HG02840 (cell line): ENCODE data around the gene TIMP3.

Experiments used
- ATAC-seq: cut with Tn5 transposase; IDR thresholded peaks from one replicate; pipeline ENCODE4 v1.9.1; 2021; ENCODE audit warnings: mild to moderate bottlenecking, moderate library complexity, moderate number of reproducible peaks; ENCODE audit not compliant: unreplicated experiment, low FRiP score

TIMP3 gene

DNA sequence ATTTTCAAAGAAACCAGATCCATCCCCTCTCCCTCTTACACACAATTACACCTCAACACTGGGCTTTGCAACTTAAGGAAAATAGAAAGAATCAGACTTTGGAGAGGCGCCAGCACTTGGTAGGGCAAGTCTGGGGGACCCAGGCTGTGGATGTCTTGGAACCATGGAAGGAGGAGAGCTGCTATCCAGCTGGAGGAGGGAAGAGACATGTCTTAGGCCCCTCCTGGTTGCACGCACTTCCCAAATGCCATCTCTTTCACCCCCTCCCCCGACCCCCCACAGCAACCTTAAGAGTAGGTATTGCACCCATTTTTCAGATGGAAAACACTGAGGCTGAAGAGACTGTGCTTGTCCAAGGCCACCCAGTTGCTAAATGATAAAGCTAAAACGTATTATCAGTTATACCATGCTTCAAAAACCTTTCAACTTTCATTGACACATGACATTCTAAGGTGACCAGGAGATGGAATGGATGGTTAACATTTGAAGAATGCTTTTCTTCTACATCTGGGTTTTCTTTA is 3.9 kb downstream of the TIMP3 start:
- ATAC-seq: no peak

DNA sequence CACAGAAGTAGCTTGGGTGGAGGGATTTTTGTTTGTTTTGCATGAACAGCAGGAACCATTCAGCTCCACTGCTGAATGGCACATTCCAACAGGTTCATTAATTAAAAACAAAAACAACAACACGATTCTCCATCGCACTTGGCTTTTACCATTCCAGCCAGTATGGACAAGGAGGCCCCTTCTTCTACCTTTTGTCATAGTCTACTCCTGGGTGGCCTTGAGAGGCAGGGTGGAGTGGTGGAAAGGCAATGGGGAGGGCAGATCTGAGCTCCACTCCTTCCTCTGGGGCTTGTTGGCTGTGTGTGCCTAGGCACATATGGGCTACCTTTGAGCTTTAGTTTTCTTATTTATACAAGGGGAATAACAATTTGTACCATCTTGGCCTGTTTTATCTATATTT is 4.8 kb downstream of the TIMP3 start:
- no peak for ATAC-seq

DNA sequence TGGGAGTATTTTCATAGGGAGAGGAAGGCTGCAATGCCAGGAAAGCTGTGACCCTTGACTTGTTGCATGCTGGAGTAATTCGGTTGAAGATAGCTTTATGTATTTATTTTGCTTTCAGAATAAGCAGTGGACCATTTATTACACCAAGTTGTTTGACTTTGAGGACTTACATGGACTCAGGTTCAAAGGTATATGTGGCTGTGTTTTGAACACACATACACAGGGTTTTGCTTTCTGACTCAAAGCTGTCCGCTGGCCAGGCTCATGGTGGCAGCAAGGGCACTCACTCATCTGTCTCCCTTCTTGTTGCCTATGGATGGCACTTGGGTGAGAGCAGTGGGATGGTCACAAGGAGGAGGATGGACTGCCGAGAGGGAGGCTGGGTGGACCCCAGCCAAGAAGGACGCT is 6.5 kb downstream of the TIMP3 start:
- no peak for ATAC-seq

DNA sequence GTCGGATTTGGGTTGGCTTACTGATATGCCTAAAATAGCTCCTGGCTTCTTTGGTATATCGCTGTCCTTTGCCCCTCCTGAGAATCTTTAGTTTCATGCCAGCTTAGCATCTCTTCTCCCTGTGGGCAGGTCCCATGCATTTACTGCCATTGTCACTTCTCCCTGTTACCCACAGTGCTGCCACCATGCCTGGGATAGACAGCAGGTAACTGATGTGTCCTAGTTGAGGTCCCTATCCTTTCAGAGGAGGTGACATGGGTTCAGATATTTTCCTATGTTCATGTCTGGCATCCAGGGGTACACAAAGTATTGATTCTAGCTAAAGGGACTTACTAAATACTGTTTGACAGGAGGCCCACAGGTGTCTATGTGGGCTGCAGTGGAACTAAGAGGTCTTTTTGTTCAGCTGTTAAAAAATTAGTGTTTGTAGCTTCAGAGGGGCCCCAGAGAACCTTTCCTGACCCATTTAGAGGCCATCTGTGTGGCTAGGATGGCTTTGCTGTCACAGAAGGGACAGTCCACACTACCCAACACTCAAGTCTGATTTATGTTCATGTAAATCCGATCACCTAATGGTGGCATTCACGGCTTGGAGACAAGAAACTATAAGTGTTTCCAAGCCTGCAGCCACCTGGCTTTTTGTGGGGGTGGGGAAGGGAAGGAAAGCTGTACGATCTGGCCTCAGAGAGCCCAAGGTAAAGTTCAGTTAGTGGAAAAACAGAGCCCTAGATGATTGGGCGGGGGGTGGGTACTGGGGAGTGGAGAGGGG is 8.5 kb downstream of the TIMP3 start:
- no peak for ATAC-seq

DNA sequence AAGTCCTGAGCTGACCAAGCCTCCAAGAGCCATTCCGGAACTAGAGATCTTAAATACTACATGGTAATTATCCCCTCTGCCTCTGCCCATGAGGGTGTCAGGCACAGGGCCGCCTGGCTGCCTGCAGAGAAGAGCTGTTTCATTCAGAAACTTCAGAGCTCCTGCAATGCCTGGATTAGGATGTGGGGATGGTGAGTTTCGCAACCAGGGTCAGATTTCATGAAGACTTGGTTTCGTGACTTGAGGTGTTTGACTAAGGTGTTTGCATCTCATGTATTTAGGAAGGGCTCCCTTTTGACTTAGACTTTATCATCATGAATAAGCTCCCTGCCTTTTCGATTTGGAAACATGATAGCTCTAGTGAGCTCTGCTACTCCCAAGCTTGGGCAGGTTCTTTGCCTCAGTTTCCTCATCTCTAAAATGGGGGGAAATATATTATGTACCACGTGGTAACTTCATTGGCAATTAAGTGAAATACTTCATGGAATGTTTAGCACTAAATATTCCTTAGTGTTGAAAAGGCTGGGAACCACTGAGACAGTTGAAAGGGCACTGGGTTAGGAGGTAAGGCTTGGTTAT is 9.1 kb downstream of the TIMP3 start:
- no peak for ATAC-seq

DNA sequence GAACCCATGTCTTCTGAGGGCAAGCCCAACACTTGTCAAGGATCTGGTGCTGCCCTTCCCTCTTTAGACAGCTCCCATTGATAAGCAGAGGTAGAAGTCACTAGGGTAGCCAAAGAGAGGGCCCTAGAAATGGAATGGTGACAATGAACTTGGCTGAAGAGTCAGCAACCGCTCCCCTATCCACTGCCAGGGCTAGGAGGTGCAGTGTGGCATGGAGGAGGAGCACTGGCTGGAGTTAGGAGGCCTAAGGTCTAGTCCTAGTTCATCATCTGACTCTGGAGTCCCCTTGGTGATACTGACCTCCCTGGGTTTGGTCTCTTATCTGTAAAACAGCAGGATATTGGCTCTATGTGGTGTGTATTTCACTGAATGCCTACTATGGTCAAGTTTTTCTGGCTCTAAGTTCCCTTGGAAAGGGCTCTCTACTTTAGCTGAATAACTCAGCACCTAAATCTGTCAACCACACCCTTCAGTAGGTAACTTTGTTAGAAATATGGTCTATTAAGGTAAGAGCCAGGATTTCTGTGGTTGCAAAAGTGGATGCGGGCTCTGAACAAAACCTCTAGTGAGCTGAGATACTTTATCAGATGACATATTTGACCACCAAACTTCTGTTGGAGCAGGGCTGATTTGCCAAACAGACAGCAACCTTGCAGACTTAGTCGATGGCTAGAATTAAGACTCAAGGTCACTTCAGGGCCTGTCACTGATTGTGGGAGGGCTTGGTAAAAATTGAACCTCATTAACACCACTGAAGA is 10.5 kb downstream of the TIMP3 start:
- ATAC-seq: no peak

DNA sequence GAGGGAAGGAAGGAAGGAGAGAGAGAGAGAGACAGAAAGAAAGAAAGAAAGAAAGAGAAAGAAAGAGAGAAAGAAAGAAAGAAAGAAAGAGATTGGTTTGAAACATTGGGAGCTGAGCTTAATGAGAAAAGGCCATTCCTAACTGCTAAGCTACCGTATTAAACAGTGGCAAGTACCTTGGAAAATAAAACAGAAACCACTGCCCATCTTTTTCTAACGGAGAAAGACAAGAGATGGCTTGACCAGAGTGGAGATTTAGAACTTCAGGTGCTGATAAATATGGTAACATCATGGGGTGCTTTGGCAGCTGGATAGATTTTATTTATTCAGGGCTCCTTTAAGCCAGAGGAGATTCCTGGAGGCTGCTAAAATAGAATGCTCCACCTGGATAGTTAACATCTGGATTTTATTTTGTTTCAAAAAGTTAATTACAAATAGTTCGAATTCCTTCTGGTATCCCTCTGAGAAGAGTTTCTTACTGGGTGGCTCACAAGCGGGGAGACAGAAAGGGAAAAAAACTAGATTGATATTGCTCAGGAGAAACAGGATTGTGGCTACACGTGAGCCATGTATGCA is 12.9 kb downstream of the TIMP3 start:
- ATAC-seq: no peak

DNA sequence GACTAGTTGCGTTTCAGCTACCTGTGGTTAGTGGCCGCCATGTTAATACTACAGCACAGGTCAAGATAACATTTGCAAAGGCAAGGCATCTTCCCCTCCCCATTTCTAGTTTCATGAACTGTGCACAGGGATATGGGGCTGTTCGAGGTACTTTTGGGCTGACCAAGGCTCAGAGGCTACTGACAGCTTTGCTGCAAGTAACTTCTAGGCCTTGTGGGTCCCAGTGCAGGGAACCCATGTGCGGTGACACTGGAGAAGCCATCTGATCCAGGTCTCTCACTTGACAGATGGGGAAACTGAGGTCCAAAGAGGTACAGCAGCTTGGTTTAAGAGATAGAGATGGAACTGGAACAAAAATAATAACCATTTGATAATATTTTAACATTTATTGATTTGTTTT is 13.6 kb downstream of the TIMP3 start:
- no peak for ATAC-seq

DNA sequence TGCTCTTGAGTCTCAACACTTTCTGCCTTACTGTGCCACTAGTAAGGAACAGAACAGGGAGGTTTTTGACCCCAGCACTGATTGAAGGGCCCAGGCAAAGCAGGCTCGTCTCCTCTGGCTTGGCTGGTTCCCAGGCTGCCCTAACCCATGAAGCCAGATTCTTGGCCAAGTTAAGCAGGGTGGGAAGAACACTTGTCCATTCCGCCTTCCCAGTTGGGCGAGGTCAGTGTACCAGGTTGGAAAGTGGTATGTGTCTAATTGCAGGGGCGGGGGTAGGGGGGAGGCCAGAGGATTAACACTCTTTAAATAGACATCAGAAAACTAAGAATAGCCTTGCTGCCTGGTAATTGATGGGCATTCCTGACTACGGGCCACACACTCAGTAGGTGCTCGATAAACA is 14.4 kb downstream of the TIMP3 start:
- ATAC-seq: no peak

DNA sequence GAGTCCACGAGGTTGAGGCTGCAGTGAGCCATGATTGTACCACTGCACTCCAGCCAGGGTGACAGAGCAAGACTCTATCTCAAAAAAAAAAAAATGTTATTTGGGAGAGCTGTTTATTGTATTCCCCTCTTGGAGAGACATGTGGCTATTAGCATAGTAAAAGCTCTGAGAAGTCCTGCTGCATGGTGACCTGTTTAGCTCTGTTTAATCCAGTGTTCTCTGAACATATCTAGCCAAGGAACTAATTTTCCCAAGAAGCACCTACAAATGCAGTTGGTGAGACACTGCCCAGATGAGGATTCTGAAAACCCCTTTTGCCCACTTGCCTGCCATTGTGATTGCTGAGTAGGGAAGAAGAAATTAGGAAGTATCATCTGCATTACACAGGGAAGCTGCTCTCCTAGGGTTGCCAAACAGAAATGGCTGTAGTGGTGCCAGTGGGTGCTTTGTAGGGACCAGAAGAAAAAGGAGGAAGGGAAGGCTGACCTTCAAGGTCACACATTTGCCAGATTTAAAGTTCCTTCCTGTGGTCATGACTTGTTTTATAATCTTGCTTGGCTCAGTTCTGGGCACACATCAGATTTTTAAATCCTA is 15.7 kb downstream of the TIMP3 start:
- ATAC-seq: no peak

DNA sequence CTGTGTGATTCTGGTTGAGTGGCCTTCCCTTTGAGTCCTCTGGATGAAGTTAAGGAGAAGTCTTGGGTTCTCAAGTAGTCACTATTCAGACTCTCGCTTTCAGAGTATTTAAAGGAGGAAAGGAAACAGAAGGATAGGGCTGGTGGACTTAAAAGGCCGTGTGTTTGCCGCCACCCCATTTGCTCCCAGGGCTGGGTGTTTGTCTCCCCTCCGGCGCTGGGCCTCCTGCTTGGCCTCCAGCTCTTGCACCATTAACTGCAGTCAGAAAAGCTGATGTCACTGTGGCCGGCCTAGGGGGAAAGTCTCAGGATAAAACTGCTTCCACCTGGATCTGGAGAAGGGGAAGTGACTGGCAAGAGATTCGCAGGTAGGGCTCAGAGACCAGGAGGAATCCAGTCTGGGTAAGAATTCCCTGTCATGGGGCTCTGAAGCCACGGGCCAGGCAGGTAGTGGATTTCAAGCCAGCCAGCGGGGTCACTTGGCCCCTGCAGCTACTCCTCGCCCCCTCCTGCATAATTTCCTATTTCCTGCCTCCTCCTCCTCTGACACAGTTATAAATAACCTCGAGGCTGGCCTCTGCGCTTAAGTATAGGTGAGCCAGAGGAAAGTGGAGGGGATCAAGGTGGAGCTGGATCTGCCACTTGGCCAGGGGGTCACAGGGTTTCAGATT is 17.1 kb downstream of the TIMP3 start:
- no peak for ATAC-seq

DNA sequence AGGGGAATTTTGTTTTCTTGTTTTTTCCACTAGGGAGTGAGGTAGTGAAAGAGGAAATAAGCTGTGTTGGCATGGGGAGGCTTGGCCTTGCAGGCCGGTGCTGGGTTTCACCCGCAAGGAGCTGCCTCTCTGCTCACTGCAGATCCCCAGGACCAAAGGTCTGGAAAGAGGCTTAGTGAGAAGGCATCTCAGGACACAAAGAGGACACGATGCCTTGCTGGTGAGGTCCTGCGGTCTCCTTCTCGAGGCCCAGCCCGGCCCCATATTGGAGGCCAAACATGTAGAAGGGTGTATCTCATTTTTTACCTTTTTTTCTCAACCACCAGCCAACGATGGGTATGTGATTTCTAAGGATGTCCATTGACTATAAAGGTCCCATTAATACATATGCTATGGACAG is 17.6 kb downstream of the TIMP3 start:
- no peak for ATAC-seq

DNA sequence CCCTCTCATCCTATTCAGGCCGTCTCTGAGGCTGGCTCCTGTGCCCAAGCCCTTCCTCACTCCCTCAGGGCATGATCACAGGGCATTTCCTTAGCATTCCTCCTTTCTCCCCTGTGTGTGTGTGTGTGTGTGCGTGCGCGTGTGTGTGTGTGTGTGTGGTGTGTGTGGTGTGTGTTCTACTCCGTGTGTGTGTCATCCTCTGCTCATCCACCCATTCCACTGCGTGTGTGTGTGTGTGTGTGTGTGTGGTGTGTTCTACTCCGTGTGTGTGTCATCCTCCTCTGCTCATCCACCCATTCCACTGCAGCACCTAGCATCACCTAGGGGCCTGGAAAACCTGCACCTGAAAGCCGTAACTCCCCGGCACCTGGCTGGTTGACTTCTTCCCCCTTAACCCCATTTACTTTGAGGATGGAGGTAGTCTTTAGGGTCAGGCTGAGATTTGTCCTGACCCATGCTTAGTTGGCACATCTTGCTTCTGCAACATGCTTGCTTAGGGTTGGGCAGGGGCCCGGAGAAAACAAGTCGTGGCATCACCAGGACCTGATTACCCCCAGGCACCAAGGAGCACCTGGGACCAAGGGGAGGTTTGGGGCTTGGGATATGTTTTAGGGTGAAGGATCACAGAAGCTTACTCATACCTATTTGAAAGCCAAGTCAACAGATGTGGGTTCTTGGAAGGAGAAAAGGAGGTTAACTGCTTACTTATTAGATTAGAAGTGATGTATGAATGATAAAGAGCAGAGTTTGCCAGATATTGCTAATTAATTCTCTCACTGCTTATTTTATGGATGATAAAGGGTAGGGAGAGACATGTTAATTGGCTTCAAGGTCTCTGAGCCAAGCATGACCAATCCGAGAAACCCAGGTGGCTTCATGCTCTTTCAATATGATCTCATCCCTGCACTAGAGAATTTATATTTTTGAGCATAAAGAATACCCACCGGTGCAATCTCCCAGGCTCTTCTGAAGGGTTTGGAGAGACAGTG is 18.9 kb downstream of the TIMP3 start:
- ATAC-seq: no peak

DNA sequence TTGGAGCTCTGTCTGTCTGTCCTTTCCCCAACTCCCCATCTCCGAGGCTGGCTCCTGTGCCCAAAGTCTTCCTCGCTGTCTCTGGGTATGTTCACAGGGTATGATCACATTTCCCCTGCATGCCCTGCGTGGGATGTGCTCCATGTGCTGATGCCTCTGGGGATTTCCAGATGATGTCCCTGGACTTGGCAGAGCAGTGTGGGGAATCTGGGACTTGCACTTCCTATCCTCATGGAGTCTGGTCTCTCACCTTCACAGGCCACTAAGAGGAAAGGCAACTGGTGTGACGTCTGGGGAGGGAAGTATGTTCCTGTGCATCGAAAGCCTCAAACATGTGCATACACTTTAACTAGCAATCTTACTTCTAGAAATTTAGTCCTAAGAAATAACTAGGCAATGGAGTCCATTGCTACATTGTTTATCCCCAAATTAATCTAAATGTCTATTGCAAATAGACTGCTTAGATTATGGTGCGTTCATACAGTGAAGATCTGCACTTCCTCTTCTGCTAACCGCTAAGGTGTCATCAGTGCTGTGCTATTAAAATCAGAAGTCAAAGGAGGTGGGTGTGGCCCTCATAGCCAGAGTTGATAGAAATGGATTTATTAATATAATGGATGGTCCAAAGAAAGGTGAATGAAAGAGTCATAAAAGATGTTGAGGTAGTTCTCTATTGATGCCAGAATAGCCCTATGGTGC is 20.8 kb downstream of the TIMP3 start:
- no peak for ATAC-seq

DNA sequence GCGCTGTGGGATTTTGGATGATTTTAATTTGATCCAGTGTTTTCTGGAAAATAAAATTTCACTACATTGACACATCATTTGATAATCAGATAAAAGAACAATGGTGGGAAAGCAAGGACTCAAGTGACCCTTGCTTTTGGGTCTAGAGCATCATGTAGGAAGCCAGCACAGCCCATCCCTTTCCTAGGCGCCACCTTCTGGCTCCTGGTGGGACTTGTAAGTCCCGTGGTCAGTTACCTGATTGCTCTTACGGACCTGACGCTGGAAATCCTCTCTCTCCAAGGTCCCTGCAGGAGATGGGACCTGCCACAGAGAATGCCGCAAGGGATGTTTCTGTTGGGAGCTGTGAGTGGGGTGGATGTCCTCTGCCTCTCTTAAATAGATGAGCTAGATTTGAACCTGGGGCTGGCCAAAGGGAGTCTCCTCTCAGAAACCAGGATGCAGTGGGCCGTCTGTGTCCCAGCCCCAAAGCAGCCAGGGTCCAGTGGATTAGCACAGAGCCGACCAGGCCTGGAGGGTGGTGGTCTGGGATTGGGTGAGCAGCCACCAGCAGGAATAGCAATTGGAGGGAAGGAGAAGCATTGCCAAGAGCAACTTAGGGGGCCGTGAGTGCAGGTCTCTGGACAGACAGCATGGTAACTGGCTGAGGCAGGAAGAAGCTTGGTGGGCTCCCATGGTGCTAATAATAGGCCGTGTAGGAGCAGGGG is 21.7 kb downstream of the TIMP3 start:
- no peak for ATAC-seq

DNA sequence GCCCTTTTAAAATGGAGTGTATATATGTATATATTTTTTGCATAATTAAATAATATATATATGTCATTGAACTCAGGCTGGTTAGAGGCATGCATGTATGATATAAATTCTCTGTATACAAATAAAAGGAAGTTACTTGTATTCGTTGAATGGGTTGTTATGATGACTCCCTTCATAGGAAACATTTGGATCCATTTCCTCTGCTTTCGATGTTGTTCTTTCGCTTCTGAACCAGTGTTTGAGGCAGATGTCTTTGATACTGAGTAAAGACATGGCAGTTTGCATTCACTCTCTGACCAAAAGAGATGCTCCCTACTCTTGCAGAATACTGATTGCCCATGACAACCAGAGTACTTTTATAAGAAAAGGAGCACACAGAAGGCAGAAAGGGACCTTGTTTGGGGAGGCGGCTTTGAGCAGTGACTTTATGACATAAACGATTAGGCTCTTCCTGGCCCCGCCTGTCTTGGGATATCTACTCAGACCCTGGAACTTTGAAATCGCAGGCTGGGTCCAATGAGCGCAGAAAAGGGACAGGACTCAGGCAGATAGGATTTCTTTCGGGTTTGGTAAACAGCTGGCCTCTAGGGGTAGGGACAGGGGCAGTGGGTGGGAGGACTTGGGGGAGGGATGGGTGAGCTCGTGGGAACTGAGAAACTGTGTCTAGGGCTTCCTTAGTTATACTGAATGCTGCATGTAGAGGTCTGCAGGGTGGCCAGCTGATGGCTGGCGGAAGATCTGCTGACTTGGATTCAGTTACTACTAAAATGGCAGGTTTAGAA is 23.2 kb downstream of the TIMP3 start:
- no peak for ATAC-seq

DNA sequence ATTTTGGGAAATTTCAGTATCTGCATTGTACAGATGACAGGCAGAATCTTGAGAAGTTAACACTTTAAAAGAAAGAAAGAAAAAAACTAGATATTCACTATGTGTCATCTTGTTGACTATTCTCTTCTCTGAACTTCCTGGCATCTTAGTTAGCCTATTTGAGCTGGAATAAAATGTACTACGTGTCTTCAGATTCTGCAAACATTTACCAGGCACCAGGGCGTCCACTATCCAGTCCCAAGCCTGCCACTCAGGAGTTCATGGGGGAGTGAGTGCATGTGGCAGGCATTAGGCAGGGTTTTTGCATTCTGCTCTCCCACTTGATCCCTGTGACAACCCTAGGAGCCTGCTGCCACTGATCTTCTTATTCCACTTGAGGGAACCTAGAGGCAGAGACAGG is 25.0 kb downstream of the TIMP3 start:
- no peak for ATAC-seq
